Measurements from ENCODE around the gene LIN7B. TPM values are rescaled to one million over a fixed set of nuclear protein-coding genes. Genes with fewer than 3 reads are reported as not detected.

Gene LIN7B
- total RNA-seq, 1 experiment from 2014 or later = 4.2 TPM

- Histone ChIP-seq H4K8ac (replicated peaks; ENCODE audit: insufficient read length, low read depth, low read length) (no peak overlapping the region), H3K79me1 (ENCODE audit: insufficient read depth, low read depth, low read length, poor library complexity, severe bottlenecking) (no peaks in the 10 kb centered on the region), H3K4me1 (ENCODE audit: insufficient read depth, low read length) (peaks cover 3% of the 10 kb centered on the region; the same call in 1 of the 2 replicates), H2BK20ac (ENCODE audit: low read depth, low read length, poor library complexity, severe bottlenecking) (no peak overlapping the region), H3K27me3 (ENCODE audit: insufficient read depth, low read length) (no peaks in the 10 kb centered on the region; the same call in 1 of the 2 replicates), H3K9ac (ENCODE audit: extremely low read depth, insufficient read length, low read length) (no peak overlapping the region), H3K23me2 (ENCODE audit: insufficient read length, low read depth, low read length, poor library complexity, severe bottlenecking) (peaks cover 17% of the 10 kb centered on the region), H3K9me3 (ENCODE audit: control insufficient read depth, low read depth, low read length) (no peaks in the 10 kb centered on the region), H2AK5ac (ENCODE audit: insufficient read length, low read length) (no peak overlapping the region), H3K14ac (ENCODE audit: insufficient read depth, low read length) (no peak overlapping the region), H2BK5ac (ENCODE audit: insufficient read length, low read length) (no peak overlapping the region), H3K4ac (ENCODE audit: low read depth, low read length) (no peak overlapping the region), H2BK15ac (ENCODE audit: low read depth, low read length) (no peak overlapping the region), H3K23ac (ENCODE audit: insufficient read length, low read depth, low read length) (no peak overlapping the region), H4K91ac (ENCODE audit: insufficient read length, low read depth, low read length) (no peak overlapping the region), H3K4me2 (ENCODE audit: insufficient read depth, insufficient read length, low read length) (peak overlapping the region; percentile 57), H4K20me1 (ENCODE audit: control insufficient read depth, insufficient read depth, insufficient read length) (no peaks in the 10 kb centered on the region), H3T11ph (ENCODE audit: low read length) (no peak overlapping the region), H3K18ac (ENCODE audit: insufficient read length, low read depth, low read length) (no peak overlapping the region), H3K79me2 (ENCODE audit: insufficient read depth, low read length) (no peaks in the 10 kb centered on the region), H2BK120ac (ENCODE audit: low read depth, low read length, poor library complexity, severe bottlenecking) (no peak overlapping the region), H3K27ac (ENCODE audit: insufficient read length, low read depth, low read length) (no peak overlapping the region), H3K56ac (ENCODE audit: insufficient read length, low read depth, low read length) (no peak overlapping the region), H2AFZ (ENCODE audit: low read length) (no peak overlapping the region), H4K5ac (ENCODE audit: insufficient read length, low read depth, low read length) (no peak overlapping the region), H2BK12ac (ENCODE audit: insufficient read length, low read depth, low read length) (no peak overlapping the region)
- peak overlapping the region; percentile 87 to 96 for H3K4me3 Mint-ChIP-seq
- no peak overlapping the region for H3K27ac Mint-ChIP-seq
- peaks cover 38% of the 10 kb centered on the region for H3K27me3 Mint-ChIP-seq (ENCODE audit: low read depth)
- no peak for TF ChIP-seq CTCF (conservative IDR thresholded peaks at IDR 0.05)
- peaks cover 0 to 15% (median 0%) of the 10 kb centered on the region in 3 experiments; a peak in 4 of 7 replicates for H3K36me3 Mint-ChIP-seq (ENCODE audit: insufficient read depth in 1 of 3, low read depth in 3 of 3)
- peaks cover 21 to 53% of the 10 kb centered on the region in 2 experiments for H3K4me1 Mint-ChIP-seq
- WGBS (ENCODE audit: extremely low coverage, insufficient read length, low lambda C conversion rate) = no CpG with 5 or more reads among the region's 16 CpGs
- H3K9me3 Mint-ChIP-seq = peaks cover 0 to 6% of the 10 kb centered on the region in 2 experiments; a peak in 2 of 5 replicates
- no peak for DNase-seq
These were observed 36.7 kb downstream of the LIN7B start for GRCh38 chr19:49150944-49151243.

All from H9 (cell line).